ENCODE measurements around the gene CEMIP.

GRCh38 chr15:80753161-80753560, 26.0 kb upstream of the CEMIP start:
- TF ChIP-seq CTCF (IDR thresholded peaks at IDR 0.05 in 4 of 5, conservative IDR thresholded peaks at IDR 0.05 in 1 of 5) (no peak), POLR2A (IDR thresholded peaks at IDR 0.05) (no peak)
